Limb (tissue), 2 donors: ENCODE data around the gene MRPL2.

ENCODE experiments used
- DNase-seq, 2 donors: peaks; one replicate each; pipeline ENCODE4 v3.0.0-alpha.2; 2016; ENCODE audit errors: extremely low spot score in 2 of 2

Gene MRPL2

DNA sequence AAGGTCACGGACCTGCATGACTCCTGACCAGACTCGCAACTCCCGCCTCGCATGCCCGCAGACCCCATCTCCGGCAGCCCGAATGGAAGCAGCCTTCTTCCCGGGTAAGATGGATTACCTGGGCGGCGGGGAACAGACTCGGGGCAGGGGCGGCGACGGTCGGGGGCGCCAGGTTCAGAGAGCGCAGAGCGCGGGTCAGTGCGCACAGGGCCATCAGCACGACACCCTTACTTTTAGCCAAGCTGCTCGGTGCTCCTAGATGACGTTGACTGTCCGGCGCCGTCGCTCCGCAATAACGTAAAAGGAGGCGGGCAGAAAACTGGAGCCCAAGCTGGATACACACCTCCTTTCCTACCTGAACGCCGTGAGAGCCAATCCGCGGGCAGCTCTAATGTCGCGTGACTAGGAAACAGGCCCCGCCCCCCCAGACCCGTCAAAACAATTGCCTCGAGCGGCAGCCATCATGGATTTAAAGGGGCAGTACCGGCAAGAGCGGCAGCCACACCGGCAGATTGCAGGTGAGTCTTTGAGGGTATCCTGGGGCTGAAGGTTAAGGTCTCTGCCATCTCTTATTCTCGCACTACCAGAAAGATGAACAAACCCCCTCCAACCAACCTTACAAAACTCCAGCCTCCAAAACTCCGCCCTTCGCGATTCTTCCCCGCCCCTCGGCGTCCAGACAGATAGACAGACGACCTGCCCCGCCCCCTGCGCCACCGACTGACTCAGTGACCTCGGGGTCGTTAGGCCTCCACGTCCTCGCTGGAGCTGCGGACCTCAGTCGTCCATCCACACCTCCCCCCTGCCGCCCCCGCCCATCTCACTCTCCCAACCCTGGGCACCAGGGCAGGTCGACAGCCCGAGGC lies at the start of gene MRPL2, which contains the start of gene KLC4:
MRPL2 (minus strand) TSS at position 267 of the 866 bp plus-strand sequence; CDS start at position 214, 53 bp downstream.
KLC4 (plus strand) TSS at position 464 of the 866 bp plus-strand sequence. CDS start 1,705 bp downstream, outside the sequence.
- DNase-seq: peak; percentile 98 to 99

DNA sequence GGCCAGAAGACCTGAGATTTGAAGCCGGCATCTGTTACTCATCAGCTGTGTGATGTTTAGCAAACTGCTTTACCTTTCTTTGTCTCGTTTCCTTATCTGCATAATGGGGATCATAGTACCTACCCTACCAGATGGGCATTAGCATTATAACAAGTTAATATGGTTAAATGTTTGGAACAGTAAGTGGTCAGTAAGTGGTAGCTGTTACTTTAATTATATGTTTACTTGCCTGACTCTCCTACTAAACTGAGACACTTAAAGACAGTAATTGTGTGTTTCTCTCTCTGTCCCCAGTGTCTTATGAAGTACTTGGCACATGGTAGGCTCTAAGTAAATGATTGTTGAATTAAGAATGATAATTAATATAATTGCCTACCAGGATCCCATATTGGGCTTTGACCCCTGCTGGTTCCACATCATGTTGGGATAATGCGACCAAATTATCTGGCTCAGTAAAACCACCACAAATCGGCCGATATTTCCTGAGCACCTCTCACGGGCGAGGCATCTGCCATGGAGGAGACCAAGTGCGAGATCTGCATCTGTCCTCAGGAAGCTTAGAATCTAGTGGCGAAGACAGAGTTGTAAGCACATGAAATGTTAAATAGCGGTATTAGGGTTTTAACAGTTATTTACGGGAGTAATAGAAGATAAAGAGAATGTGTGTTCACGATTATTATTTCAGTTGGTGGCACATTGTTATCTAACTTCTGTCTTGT lies 48.3 kb upstream of the MRPL2 start:
- no peak for DNase-seq

DNA sequence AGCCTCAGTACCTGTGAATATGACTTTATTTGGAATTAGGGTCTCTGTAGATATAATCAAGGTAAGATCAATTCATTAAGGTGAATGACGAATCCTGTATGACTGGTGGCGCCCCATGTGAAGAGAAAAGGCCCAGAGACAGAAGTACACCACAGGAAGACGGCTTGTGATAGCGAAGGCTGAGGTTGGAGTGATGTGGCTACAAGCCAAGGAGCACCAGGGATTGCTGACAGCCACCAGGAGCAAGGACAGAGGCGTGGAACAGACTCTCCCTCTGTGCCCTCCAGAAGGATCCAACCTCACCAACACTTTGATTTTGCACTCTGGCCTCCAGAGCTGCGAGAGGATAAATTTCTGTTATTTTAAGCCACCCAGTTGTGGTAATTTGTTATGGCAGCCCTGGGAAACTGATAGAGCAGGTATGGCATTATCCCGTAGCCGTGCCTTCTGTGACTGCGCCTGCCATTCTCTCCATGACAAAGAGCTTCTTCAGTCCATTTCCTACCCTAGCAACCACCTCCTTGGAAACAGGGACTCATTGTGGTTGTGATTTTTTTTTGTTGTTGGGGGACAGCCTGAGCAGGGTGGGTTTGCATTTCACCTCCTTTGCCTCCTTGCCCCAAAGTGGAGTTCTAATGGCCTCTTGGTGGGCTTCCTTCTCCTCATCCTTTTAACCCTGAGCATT lies 46.4 kb upstream of the MRPL2 start:
- no peak for DNase-seq

DNA sequence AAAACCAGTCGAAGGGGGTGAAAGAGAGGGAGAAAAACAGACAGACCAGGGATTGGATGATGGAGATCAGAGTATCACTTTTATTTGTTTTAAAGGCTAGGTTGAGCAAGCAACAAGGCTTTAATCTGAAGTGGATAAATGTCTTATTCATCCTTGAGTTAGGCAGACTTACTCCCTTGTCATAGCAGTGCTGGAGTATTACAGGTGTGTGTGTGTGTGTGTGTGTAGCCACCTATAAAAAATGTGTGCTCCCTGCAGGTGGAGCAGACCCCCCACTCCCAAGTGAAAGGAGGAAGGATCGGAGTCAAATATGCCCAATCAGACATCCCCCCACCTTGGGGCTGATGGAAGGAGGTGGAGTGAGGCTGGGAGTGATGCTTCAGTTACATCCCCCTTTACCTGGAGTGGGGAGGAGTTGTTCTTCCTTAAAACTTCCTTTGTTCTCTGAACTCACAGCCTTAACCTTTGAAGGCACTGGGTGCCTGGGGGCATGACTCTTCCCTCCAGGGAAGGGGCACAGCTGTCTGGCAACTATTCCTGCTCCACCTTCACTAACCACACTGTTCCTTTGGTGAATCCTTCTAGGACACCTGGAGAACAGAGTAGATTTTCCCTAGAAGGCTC lies 44.1 kb upstream of the MRPL2 start:
- no peak for DNase-seq

DNA sequence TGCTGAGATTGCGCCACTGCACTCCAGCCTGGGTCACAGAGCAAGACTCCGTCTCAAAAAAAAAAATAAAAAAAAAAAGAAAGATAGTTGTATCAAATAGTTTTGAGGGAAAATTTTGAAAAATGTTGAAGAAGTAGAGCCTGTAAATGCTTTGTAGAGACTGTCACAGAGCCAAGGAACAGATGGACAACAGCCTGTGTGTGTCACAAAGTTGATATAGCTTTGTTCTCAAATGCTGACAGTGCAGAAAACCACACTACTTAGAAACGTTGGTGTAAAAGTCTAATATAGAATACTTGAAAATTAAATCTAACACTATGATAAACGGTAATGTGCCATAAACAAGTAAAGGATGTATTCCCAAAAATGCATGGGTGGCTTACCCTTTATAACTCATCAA lies 42.3 kb upstream of the MRPL2 start:
- DNase-seq: no peak

DNA sequence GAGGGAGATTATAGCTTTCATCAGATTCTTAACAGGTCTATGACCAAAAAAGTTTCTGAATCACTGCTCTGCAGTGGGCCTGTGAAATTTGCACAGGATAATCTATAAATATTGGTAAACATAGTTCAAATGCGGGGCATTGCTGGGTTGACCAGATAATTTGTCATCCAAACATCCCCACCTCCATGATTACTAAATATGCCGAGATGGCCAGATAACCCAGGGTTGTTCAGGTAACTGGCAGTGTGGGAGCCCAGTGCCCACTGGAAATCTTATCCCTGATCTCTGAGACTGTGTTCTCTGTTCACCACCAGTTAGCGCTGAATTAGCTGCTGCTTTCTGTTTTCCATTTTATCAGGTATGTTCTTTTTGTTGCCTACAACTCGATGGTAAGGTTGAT lies 38.3 kb upstream of the MRPL2 start:
- no peak for DNase-seq

DNA sequence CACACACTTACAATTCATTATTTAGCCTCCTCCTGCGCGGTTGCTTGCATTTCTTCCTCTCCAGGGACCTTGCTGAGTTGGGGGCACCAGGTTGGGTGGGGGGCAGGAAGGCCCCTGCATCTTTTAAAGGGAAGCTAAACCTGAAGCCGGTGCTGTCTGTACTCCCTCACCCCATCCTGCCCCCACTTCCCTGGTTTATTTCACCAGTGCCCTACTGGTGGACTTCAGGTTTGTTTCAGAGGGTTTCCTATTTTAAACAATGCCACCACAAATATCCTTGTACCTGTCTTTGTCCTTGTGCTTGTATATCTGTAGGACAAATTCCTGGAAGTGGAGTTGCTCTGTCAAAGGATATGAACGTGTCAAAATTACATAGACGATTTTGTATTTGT lies 37.9 kb upstream of the MRPL2 start:
- DNase-seq: no peak

DNA sequence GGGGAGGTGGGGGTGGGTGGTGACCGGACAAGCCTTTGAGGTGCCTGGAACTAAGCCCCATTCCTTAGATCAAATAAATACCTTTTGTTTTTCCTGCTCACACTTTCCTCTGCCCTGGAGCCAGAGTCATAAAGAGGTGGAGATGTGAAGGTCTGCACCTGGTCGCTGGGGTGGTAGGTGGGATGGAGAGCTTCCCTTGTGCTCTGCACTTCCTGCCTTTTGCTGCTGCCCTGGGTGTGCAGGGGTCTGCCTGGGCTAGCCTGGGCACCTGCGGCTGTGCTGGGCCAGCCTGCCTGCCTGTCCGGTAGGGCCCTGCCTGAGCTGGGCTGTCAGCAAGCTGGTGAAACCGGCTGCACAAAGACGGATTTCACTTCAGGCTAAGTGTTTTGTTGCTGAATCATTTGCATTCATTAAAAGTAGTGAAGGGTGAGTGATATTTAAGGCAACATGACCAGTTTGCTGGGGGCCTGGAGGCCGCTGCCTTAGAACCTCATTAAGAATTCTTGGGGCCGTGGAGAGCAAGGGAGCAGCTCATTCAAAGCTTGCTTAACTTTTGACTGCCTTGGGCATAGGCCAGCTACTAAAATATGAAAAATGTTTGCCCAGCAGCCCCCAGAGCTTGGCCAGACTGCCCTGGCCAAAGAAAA lies 37.3 kb upstream of the MRPL2 start:
- peak in 1 of 2 donors; percentile 37 for DNase-seq

DNA sequence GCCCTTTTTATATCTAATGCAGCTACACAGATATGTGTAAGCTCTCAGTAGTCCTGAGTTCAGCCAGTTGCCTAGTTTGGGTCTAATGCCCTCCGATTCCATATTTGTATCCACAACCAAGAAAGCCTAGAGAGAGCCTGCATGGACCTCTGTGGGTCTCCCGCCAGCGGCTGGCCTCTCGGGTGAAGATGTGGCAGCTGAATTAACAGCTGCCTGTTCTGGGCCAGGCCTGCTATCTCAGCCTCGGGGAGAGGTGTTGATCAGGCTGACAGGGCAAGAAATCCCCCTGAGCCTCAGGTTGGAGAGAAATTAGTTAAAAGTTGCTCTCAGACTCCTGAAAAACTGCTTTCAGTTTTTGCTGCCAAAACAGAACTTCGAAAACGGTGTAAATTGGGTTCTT lies 36.7 kb upstream of the MRPL2 start:
- DNase-seq: no peak

DNA sequence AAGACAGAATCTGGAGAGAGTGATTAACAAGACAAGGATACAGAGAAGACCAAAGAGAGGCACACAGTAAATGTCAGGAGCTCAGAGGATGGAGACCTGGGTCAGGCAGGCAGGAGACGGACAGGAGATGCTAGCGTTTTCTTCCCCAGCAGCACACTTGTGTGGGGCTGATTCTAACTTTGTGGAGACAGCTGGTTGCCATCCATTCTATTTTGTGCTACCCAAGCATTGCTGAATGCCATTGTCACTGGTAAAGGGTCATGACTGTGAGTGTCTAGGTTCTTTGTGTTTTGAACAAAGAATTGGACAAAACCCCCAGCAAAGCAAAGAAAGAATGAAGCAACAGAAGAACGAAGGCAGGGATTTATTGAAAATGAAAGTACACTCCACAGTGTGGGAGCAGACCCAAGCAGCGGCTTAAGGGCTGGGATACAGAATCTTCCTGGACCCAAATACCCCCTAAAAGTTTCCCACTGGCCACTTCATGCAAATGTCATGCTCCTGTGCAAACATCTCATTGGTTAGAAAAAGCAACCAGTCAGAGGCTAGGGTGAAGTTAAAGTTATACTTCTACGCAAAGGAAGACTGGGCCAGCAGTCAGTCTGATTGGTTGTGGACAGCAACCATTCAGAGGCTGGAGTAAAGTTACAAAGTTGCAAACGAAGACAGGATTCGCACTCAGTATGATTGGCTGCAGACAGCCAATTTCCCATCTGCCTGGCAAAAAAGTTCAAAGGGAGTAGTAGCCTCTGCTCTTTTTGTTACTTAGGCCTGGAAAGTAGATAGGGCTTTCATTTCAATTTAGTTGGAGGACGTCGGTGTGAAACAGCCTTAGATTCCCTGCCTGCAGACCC lies 34.4 kb upstream of the MRPL2 start:
- DNase-seq: no peak

DNA sequence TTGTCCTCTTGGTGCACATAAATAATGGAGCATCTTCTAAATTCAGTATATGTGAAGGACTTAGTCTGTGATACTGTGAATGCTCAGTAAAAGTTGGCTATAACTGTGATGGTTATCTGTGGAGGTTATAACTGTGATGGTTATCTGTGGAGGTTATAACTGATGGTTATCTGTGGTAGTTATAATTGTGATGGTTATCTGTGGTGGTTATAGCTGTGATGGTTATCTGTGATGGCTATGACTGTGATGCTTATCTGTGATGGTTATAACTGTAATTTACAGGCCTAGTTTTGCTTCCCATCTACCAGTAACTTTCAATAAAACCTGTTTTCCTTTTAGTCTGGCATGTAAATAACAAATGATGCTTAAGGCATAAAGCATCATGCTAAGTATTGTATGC lies 33.4 kb upstream of the MRPL2 start:
- DNase-seq: no peak

DNA sequence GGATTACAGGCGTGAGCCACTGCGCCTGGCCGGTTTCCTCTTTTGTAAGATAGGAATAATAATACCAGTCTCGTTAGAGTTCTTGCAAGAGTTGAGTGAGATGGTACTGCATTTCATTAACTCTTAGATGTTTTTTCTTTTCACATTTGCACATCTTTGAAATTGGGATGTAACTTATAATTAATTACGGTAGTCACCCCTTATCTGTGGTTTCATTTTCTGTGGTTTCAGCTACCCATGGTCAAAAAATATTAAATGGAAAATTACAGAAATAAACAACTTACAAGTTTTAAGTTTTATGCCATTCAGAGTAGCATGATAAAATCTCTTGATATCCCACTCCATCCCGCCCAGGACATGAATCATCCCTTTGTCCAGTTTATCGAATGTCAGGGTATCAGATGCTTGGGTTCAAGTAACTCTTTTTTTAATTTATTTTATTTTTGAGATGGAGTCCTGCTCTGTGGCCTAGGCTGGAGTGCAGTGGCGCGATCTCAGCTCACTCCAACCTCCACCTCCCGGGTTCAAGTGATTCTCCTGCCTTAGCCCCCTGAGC lies 32.3 kb upstream of the MRPL2 start:
- DNase-seq: no peak

DNA sequence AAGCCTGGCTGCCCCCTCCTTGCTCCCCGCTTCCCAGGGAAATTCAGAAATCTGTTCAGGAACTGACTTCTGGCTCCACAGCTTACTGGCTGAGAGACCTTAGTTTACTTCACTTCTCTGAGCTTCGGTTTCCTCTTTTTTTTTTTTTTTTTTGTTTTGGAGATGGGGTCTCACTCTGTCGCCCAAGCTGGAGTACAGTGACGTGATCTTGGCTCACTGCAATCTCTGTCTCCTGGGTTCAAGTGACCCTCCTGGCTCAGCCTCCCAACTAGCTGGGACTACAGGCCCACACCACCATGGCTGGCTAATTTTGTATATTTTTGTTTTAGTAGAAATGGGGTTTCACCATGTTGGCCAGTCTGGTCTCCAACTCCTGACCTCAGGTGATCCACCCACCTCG lies 31.8 kb upstream of the MRPL2 start:
- no peak for DNase-seq

DNA sequence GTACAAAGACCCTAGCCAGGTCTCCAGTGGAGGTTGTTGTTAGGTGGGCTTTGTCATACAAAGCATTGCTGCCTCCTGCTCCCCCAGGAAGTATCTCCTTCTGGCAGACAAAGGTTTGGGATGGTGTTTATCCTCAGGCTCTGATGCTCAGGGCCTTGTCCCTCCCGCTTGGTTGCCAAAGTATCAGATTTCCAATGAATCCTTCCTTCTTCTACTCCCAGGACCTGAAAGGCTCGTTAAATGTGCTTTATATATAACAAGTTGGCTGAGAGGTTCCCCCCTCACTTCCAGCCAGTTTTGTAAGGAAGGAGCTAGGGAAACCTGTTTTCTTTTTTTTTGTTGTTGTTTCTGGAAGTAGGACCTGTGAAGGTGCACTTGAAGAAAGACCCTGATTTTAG lies 31.3 kb upstream of the MRPL2 start:
- peak in 1 of 2 donors; percentile 42 for DNase-seq

DNA sequence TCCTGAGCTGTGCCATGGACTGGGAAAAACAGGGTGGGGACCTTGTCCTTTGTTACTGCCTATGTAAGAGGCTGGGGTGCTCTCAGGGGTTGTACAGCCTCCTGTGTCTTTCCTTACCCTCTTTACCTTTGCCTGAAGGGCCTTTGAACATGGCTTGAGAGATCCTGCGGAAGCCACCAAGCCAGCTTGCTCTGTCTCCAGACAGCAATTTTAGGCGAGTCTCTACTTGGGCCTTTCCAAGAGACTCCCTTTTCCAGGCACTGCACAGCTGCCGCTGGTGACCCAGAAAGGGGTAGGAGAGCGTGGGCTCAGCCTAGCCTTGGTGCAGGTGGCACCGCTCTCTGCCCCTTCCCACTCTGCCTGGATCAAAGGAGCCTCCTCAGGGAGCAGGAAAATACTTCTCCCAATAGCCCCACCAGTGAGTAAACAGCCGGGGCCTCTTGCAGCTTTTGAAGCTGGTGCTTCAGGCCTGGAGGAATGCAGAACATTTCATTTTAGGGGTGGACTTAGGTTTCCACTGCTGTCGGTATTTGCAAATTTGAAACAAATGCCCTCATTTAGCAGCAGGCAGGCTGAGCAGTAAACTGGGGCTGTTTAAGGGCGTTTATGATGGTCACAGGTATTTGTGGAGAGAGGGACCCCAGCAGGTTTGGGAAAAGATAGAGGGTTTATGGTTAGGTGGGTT lies 30.8 kb upstream of the MRPL2 start:
- no peak for DNase-seq

DNA sequence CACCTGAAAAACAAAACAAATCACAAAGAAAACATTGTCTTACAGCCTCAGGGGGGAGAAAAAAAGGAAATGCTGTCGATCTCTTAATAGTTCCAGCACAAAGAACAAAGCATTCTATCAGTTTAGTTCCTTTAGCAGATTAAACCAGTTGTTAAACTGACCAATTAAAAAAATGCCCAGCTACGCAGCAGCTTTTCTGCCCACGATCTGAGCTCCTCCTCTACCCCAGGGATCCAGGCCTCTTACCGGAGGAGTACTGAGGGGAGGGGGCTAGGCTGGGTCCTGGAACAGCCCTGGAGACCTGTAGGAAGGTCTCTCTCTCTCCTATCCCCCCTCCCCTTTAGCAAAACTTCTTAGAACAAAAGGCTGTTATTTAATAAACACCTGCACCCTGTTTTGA lies 30.2 kb upstream of the MRPL2 start:
- DNase-seq: no peak

DNA sequence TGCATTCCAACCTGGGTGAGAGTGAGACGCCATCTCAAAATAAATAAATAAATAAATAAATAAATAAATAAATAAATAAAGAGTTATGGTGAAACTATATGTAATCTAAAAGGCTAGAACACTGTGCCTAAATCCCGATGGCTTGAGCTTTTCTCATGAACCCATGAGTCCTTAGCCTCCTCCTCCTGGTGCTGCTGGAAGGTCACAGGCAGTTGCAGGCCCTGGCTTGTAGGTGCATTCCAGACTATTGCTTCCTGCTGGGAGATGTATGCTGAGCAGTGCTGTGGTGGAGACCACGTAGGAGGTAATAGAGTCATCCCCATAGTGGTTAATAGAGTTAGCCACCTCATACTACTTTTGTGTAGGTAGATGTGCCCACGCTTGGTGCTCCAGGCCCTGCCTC lies 29.4 kb upstream of the MRPL2 start:
- DNase-seq: no peak

DNA sequence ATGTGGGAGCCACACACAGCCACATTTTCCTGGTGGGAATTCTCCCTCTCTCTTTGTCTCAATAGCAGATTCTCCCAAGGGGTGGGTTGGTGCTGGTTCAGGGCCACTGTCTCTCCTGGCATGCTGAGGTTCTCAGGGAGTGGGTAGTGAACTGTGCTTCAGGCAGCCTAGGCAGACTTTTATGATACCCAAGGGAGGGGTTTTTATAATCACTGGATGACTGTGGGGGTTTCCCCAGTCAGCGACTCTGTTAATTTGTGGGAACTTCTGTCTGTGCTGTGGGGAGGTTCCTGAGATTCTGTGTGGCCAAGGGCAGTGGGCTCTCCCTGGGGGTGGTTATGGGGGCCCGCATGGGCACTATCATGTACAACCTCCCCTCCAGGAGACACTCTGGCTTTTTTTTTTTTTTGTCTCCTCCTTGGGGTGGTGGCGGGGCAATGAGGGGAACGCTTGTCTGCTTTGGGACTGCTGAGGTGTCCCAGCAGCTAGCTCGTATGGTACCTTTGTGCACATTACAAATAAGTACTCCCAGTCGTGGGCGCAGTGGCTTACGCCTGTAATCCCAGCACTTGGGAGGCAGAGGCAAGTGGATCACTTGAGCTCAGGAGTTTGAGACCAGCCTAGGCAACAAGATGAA lies 26.9 kb upstream of the MRPL2 start:
- no peak for DNase-seq
